ENCODE results near the gene GALC.

DNA sequence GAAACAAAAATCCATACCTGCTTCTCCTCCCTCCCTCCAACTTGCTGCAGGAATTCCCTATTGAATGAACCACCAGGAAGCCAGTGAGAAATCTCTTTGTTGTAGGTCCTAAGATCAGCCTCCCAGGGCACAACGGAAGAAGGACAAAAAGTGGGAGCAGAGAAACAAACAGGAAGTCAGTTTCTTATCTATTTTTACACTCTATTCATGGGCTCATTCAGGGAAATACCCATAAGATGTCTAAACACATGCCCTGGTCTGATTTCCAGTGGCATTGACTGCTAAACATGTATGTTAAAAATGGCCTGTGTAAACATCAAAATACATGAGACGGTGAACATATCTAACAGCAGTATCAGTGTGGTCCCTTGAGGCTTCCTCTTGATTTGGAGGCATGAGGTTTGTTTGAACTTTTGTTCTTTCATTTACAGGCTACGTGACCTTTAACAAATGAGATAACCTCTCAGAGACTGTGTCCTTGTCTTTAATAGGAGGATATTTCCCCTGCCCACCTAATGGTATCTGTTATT lies 30.7 kb upstream of the GALC start:
- no peak for TF ChIP-seq POLR2A (IDR thresholded peaks at IDR 0.05; ENCODE audit: low read depth, low read length)
- TF ChIP-seq TAF1 (IDR thresholded peaks at IDR 0.05; ENCODE audit: borderline replicate concordance, low read depth, low read length), result no peak
- no peak for TF ChIP-seq POLR2AphosphoS5 (IDR thresholded peaks at IDR 0.05; ENCODE audit: low read depth, low read length)

Data from GM12892 (cell line).